HepG2 (cell line): ENCODE results near the gene NCBP2. TPM values are rescaled to one million over a fixed set of nuclear protein-coding genes. Genes with fewer than 3 reads are reported as not detected.
A peak's percentile ranks its signal among the peaks of the same experiment; 100 is the strongest.

Experiments used
- AKAP8 ChIP-seq: sonication (generic); formaldehyde crosslinking; IDR thresholded peaks from 2 replicates; pipeline ENCODE4 v1.5.1; 2020; ENCODE audit warnings: mild to moderate bottlenecking, missing genetic modification reagents
- FOSL2 ChIP-seq: sonication (generic); formaldehyde crosslinking; IDR thresholded peaks from 2 replicates; pipeline ENCODE4 v1.4.0; 2020; ENCODE audit warnings: missing genetic modification reagents
- GZF1 ChIP-seq: sonication (generic); formaldehyde crosslinking; IDR thresholded peaks from 2 replicates; pipeline ENCODE4 v1.5.1; 2020; ENCODE audit warnings: mild to moderate bottlenecking, missing genetic modification reagents
- HDAC2 ChIP-seq: sonication (generic); formaldehyde crosslinking; IDR thresholded peaks from 2 replicates; pipeline ENCODE4 v1.4.0; 2020; ENCODE audit warnings: missing genetic modification reagents
- HNRNPUL1 ChIP-seq: fragments of 200-400 bp; formaldehyde crosslinking; IDR thresholded peaks from 2 replicates; pipeline ENCODE4 v1.6.1; 2017; ENCODE audit warnings: low read depth, mild to moderate bottlenecking, low read length, moderate library complexity
- HOXA3 ChIP-seq: sonication (generic); formaldehyde crosslinking; IDR thresholded peaks from 2 replicates; pipeline ENCODE4 v1.5.0; 2020; ENCODE audit warnings: missing genetic modification reagents
- MAFG ChIP-seq: sonication (generic); formaldehyde crosslinking; IDR thresholded peaks from 2 replicates; pipeline ENCODE4 v1.5.1; 2020; ENCODE audit warnings: mild to moderate bottlenecking, missing genetic modification reagents
- NR1H2 ChIP-seq: sonication (generic); formaldehyde crosslinking; IDR thresholded peaks from 2 replicates; pipeline ENCODE4 v1.8.1; 2022; ENCODE audit warnings: low read depth, missing genetic modification reagents, borderline replicate concordance
- PATZ1 ChIP-seq: sonication (generic); formaldehyde crosslinking; IDR thresholded peaks from 2 replicates; pipeline ENCODE4 v1.4.0; 2020; ENCODE audit warnings: missing genetic modification reagents
- SAP130 ChIP-seq: IDR thresholded peaks from 2 replicates; pipeline ENCODE4 v1.6.1; 2016; ENCODE audit warnings: low read depth
- SPEN ChIP-seq: sonication (generic); formaldehyde crosslinking; IDR thresholded peaks from 2 replicates; pipeline ENCODE4 v1.5.1; 2020; ENCODE audit warnings: low read depth, mild to moderate bottlenecking, missing genetic modification reagents
- TCF12 ChIP-seq, 2 experiments: fragments of 450-650 bp in 1 of 2; sonication (generic) in 1 of 2; formaldehyde crosslinking in 1 of 2; IDR thresholded peaks; 2 replicates each; pipeline versions ENCODE4 v1.6.1 to v1.8.0; 2017 to 2022; ENCODE audit warnings: antibody characterized with exemption in 1 of 2, mild to moderate bottlenecking in 1 of 2, missing genetic modification reagents in 1 of 2, moderate library complexity in 1 of 2
- ZNF160 ChIP-seq: sonication (generic); formaldehyde crosslinking; IDR thresholded peaks from 2 replicates; pipeline ENCODE4 v1.8.0; 2022; ENCODE audit warnings: mild to moderate bottlenecking, inconsistent platforms, missing genetic modification reagents
- polyA plus RNA-seq, 8 experiments: library from polyadenylated mRNA; depleted of rRNA in 3 of 8; stranded (reverse) in 7 of 8; unstranded in 1 of 8; fragments of >200 nt; fragmentation: Illumina TruSeq in 4 of 8; extraction: Trizol in 4 of 8; gene quantifications; 2 replicates each; pipeline versions ENCODE4 v1.2.1 to v1.2.3, GENCODE V29; 2011 to 2016; ENCODE audit warnings: low read depth in 4 of 8, missing spikeins in 1 of 8, mixed read lengths in 1 of 8; ENCODE audit not compliant: insufficient read depth in 1 of 8
- total RNA-seq, 5 experiments: library from RNA; depleted of rRNA; stranded (reverse); fragments of >200 nt; fragmentation: Illumina TruSeq; extraction: Trizol; gene quantifications; 2 replicates each; pipeline ENCODE4 v1.2.3, GENCODE V29; 2016; ENCODE audit warnings: low read depth in 1 of 5
- TF ChIP-seq, protein P1 (sequence below): sonication (generic); formaldehyde crosslinking; IDR thresholded peaks from 2 replicates; pipeline ENCODE4 v1.4.0; 2020; ENCODE audit warnings: missing genetic modification reagents, borderline replicate concordance
- TF ChIP-seq, protein P2 (sequence below), 2 experiments: sonication (generic) in 1 of 2; formaldehyde crosslinking in 1 of 2; IDR thresholded peaks; 2 replicates each; pipeline versions ENCODE4 v1.5.1 to v1.6.1; 2011 to 2020; ENCODE audit warnings: borderline replicate concordance in 1 of 2, low read depth in 1 of 2, low read length in 1 of 2, mild to moderate bottlenecking in 1 of 2, missing genetic modification reagents in 1 of 2, moderate library complexity in 1 of 2
- TF ChIP-seq, protein P3 (sequence below): sonication (generic); formaldehyde crosslinking; IDR thresholded peaks from 2 replicates; pipeline ENCODE4 v1.5.1; 2020; ENCODE audit warnings: mild to moderate bottlenecking, moderate library complexity, missing genetic modification reagents

The NCBP2 gene
- total and polyA plus RNA-seq, 2 of the 13 experiments (the other 11 are each of a cell fraction or from before 2014, with no cell fraction given) = 58.7 to 95.5 TPM

GRCh38 chr3:196968233-196969133 lies 26.2 kb upstream of the NCBP2 start, which contains the start of gene PIGZ (continued):
- TF ChIP-seq PATZ1 (CRISPR knock-in tag) = peak; percentile 51; the same call in 1 of the 2 replicates
- no peak for TF ChIP-seq HOXA3 (CRISPR knock-in tag)
- TF ChIP-seq SPEN (CRISPR knock-in tag) = peak; percentile 25; the same call in 1 of the 2 replicates
- TF ChIP-seq ZNF160 (CRISPR knock-in tag) = no peak
- TF ChIP-seq AKAP8 = peak; percentile 62
- TF ChIP-seq, protein P1, sequence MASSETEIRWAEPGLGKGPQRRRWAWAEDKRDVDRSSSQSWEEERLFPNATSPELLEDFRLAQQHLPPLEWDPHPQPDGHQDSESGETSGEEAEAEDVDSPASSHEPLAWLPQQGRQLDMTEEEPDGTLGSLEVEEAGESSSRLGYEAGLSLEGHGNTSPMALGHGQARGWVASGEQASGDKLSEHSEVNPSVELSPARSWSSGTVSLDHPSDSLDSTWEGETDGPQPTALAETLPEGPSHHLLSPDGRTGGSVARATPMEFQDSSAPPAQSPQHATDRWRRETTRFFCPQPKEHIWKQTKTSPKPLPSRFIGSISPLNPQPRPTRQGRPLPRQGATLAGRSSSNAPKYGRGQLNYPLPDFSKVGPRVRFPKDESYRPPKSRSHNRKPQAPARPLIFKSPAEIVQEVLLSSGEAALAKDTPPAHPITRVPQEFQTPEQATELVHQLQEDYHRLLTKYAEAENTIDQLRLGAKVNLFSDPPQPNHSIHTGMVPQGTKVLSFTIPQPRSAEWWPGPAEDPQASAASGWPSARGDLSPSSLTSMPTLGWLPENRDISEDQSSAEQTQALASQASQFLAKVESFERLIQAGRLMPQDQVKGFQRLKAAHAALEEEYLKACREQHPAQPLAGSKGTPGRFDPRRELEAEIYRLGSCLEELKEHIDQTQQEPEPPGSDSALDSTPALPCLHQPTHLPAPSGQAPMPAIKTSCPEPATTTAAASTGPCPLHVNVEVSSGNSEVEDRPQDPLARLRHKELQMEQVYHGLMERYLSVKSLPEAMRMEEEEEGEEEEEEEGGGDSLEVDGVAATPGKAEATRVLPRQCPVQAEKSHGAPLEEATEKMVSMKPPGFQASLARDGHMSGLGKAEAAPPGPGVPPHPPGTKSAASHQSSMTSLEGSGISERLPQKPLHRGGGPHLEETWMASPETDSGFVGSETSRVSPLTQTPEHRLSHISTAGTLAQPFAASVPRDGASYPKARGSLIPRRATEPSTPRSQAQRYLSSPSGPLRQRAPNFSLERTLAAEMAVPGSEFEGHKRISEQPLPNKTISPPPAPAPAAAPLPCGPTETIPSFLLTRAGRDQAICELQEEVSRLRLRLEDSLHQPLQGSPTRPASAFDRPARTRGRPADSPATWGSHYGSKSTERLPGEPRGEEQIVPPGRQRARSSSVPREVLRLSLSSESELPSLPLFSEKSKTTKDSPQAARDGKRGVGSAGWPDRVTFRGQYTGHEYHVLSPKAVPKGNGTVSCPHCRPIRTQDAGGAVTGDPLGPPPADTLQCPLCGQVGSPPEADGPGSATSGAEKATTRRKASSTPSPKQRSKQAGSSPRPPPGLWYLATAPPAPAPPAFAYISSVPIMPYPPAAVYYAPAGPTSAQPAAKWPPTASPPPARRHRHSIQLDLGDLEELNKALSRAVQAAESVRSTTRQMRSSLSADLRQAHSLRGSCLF (CRISPR knock-in tag) = no peak
- TF ChIP-seq SAP130 (CRISPR knock-in tag) = peak; percentile 20; the same call in 1 of the 2 replicates
- no peak for TF ChIP-seq FOSL2 (CRISPR knock-in tag)
- TF ChIP-seq, protein P2, sequence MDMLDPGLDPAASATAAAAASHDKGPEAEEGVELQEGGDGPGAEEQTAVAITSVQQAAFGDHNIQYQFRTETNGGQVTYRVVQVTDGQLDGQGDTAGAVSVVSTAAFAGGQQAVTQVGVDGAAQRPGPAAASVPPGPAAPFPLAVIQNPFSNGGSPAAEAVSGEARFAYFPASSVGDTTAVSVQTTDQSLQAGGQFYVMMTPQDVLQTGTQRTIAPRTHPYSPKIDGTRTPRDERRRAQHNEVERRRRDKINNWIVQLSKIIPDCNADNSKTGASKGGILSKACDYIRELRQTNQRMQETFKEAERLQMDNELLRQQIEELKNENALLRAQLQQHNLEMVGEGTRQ (IDR thresholded peaks at IDR 0.05; ENCODE audit: low read depth, low read length) = no peak
- TF ChIP-seq, protein P2 (CRISPR knock-in tag; IDR thresholded peaks at IDR 0.05; ENCODE audit: borderline replicate concordance) = no peak
- TF ChIP-seq, protein P3, sequence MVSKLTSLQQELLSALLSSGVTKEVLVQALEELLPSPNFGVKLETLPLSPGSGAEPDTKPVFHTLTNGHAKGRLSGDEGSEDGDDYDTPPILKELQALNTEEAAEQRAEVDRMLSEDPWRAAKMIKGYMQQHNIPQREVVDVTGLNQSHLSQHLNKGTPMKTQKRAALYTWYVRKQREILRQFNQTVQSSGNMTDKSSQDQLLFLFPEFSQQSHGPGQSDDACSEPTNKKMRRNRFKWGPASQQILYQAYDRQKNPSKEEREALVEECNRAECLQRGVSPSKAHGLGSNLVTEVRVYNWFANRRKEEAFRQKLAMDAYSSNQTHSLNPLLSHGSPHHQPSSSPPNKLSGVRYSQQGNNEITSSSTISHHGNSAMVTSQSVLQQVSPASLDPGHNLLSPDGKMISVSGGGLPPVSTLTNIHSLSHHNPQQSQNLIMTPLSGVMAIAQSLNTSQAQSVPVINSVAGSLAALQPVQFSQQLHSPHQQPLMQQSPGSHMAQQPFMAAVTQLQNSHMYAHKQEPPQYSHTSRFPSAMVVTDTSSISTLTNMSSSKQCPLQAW (CRISPR knock-in tag) = peak; percentile 63; the same call in 1 of the 2 replicates
- TF ChIP-seq NR1H2 (CRISPR knock-in tag) = no peak
- TF ChIP-seq TCF12 (IDR thresholded peaks at IDR 0.05) = no peak
- TF ChIP-seq TCF12 (CRISPR knock-in tag; IDR thresholded peaks at IDR 0.05) = 0 out of 2 replicates have a peak, but pooled peaks have one; percentile 33
- TF ChIP-seq GZF1 (CRISPR knock-in tag) = 0 out of 2 replicates have a peak, but pooled peaks have one; percentile 28
- TF ChIP-seq MAFG (CRISPR knock-in tag) = peak; percentile 66; the same call in 1 of the 2 replicates
- no peak; the same call in 1 of the 2 replicates for TF ChIP-seq HDAC2 (CRISPR knock-in tag)
- no peak for TF ChIP-seq HNRNPUL1
